ENCODE results near the gene SOX15. TPM values are rescaled to one million over a fixed set of nuclear protein-coding genes. Genes with fewer than 3 reads are reported as not detected.

SOX15 gene
- total and polyA plus RNA-seq, 2 of the 13 experiments (the other 11 are each of a cell fraction or from before 2014, with no cell fraction given) = 0.07 to 0.18 TPM

DNA sequence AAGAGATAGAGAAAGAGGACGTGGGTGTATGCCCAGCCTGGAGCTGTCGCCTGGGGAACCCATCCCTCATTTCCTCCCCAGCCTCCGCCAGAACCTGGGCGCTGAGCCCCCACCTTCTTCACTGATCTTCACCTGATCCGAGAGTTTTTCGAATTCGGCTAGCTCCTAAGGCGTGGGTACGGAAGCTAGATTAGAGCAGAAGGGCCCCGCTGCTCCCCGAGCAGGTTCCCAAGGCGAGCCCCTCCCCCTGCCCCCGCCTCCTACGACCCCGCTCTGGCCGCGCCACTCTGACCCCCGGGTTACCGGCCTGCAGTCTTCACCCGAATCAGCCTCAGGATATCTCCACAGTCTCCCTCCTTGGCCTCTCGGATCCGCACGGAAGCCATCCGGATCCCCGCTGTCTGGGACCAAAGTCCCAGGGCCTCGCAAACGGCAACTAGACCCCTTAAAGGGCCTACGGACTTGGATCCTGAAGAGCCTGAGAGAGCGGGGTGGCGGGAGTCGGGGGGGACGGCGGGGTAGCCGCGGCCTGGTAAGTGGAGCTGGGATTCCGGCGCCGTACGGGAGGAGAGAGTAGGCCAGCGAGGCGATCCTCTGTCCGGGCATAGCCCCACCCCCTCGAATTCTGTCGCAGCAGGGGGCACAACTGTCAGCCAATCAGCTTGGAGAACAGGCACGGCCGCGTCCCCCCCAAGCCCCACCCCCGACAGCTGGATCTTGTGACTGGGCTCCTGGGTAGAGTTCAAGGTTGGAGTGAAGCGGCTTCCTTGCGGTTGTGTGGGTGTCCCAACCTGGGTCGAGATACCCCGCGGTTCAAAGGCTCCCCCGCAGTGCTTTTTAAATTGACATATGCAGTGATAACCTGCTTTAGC is 37.6 kb upstream of the SOX15 start, which contains the start of gene SAT2 (continued):
- TF ChIP-seq, protein P1, sequence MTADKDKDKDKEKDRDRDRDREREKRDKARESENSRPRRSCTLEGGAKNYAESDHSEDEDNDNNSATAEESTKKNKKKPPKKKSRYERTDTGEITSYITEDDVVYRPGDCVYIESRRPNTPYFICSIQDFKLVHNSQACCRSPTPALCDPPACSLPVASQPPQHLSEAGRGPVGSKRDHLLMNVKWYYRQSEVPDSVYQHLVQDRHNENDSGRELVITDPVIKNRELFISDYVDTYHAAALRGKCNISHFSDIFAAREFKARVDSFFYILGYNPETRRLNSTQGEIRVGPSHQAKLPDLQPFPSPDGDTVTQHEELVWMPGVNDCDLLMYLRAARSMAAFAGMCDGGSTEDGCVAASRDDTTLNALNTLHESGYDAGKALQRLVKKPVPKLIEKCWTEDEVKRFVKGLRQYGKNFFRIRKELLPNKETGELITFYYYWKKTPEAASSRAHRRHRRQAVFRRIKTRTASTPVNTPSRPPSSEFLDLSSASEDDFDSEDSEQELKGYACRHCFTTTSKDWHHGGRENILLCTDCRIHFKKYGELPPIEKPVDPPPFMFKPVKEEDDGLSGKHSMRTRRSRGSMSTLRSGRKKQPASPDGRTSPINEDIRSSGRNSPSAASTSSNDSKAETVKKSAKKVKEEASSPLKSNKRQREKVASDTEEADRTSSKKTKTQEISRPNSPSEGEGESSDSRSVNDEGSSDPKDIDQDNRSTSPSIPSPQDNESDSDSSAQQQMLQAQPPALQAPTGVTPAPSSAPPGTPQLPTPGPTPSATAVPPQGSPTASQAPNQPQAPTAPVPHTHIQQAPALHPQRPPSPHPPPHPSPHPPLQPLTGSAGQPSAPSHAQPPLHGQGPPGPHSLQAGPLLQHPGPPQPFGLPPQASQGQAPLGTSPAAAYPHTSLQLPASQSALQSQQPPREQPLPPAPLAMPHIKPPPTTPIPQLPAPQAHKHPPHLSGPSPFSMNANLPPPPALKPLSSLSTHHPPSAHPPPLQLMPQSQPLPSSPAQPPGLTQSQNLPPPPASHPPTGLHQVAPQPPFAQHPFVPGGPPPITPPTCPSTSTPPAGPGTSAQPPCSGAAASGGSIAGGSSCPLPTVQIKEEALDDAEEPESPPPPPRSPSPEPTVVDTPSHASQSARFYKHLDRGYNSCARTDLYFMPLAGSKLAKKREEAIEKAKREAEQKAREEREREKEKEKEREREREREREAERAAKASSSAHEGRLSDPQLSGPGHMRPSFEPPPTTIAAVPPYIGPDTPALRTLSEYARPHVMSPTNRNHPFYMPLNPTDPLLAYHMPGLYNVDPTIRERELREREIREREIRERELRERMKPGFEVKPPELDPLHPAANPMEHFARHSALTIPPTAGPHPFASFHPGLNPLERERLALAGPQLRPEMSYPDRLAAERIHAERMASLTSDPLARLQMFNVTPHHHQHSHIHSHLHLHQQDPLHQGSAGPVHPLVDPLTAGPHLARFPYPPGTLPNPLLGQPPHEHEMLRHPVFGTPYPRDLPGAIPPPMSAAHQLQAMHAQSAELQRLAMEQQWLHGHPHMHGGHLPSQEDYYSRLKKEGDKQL (CRISPR knock-in tag; IDR thresholded peaks at IDR 0.05; ENCODE audit: low read depth) = 0 out of 2 replicates have a peak, but pooled peaks have one; percentile 70
- TF ChIP-seq MED1 (CRISPR knock-in tag; IDR thresholded peaks at IDR 0.05) (peak; percentile 72), TEAD3 (CRISPR knock-in tag; optimal IDR thresholded peaks at IDR 0.05; ENCODE audit: borderline replicate concordance) (peak; percentile 50), ETV6 (CRISPR knock-in tag; conservative IDR thresholded peaks at IDR 0.05) (0 out of 2 replicates have a peak, but pooled peaks have one; percentile 26), CEBPZ (IDR thresholded peaks at IDR 0.05; ENCODE audit: low read length) (no peak), ZNF256 (CRISPR knock-in tag; conservative IDR thresholded peaks at IDR 0.05) (no peak), PCBP1 (IDR thresholded peaks at IDR 0.05; ENCODE audit: borderline replicate concordance, low read depth, low read length) (no peak), ZBTB38 (CRISPR knock-in tag; IDR thresholded peaks at IDR 0.05) (no peak), MED8 (CRISPR knock-in tag; IDR thresholded peaks at IDR 0.05; ENCODE audit: insufficient replicate concordance) (no peak), GFI1 (CRISPR knock-in tag; IDR thresholded peaks at IDR 0.05; ENCODE audit: borderline replicate concordance) (peak; percentile 61; the same call in 1 of the 2 replicates), ZNF383 (CRISPR knock-in tag; IDR thresholded peaks at IDR 0.05; ENCODE audit: borderline replicate concordance) (no peak), ISX (CRISPR knock-in tag; conservative IDR thresholded peaks at IDR 0.05) (0 out of 2 replicates have a peak, but pooled peaks have one; percentile 34), ERF (CRISPR knock-in tag; IDR thresholded peaks at IDR 0.05) (peak; percentile 62; the same call in 1 of the 2 replicates)
- TF ChIP-seq, protein P2, sequence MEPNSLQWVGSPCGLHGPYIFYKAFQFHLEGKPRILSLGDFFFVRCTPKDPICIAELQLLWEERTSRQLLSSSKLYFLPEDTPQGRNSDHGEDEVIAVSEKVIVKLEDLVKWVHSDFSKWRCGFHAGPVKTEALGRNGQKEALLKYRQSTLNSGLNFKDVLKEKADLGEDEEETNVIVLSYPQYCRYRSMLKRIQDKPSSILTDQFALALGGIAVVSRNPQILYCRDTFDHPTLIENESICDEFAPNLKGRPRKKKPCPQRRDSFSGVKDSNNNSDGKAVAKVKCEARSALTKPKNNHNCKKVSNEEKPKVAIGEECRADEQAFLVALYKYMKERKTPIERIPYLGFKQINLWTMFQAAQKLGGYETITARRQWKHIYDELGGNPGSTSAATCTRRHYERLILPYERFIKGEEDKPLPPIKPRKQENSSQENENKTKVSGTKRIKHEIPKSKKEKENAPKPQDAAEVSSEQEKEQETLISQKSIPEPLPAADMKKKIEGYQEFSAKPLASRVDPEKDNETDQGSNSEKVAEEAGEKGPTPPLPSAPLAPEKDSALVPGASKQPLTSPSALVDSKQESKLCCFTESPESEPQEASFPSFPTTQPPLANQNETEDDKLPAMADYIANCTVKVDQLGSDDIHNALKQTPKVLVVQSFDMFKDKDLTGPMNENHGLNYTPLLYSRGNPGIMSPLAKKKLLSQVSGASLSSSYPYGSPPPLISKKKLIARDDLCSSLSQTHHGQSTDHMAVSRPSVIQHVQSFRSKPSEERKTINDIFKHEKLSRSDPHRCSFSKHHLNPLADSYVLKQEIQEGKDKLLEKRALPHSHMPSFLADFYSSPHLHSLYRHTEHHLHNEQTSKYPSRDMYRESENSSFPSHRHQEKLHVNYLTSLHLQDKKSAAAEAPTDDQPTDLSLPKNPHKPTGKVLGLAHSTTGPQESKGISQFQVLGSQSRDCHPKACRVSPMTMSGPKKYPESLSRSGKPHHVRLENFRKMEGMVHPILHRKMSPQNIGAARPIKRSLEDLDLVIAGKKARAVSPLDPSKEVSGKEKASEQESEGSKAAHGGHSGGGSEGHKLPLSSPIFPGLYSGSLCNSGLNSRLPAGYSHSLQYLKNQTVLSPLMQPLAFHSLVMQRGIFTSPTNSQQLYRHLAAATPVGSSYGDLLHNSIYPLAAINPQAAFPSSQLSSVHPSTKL (CRISPR knock-in tag; IDR thresholded peaks at IDR 0.05) = peak; percentile 55
- TF ChIP-seq, protein P3, sequence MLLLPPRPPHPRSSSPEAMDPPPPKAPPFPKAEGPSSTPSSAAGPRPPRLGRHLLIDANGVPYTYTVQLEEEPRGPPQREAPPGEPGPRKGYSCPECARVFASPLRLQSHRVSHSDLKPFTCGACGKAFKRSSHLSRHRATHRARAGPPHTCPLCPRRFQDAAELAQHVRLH (CRISPR knock-in tag; IDR thresholded peaks at IDR 0.05; ENCODE audit: borderline replicate concordance, low read depth) = peak; percentile 75; the same call in 1 of the 2 replicates

Data from HepG2 (cell line).